IPS-18c (cell line): ENCODE measurements around the gene GPC6.

Experiments
- H3K4me3 ChIP-seq: 2 replicates; pipeline ENCODE4 v1.7.0; 2013; ENCODE audit warnings: low read depth, mild to moderate bottlenecking, low read length, moderate library complexity; ENCODE audit not compliant: insufficient read depth
- H3K9me3 ChIP-seq: one replicate; pipeline ENCODE4 v1.6.1; 2013; ENCODE audit warnings: mild to moderate bottlenecking, low read length, moderate library complexity; ENCODE audit not compliant: control insufficient read depth, insufficient read depth

Gene GPC6

DNA sequence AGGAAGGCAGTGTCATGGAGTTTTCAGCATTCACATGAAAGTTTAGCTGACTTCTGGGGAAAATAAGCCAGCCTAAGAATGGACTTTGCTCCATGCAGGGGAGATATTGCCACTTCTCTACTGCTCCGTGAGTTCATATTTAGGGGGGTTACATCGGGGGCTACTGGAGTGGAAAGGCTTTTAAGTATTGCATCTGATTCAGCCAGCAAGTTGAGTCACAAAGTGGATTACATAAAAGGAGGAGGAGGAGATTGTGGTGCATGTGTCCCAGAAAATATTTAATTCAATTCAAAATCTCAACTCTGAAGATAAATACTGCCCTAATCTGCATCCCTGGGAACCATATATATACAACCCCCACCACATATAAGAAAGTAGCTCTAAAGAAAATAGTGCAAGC lies 635.7 kb downstream of the GPC6 start:
- Histone ChIP-seq H3K4me3 (no peak overlapping the region), H3K9me3 (no peaks in the 10 kb centered on the region)

DNA sequence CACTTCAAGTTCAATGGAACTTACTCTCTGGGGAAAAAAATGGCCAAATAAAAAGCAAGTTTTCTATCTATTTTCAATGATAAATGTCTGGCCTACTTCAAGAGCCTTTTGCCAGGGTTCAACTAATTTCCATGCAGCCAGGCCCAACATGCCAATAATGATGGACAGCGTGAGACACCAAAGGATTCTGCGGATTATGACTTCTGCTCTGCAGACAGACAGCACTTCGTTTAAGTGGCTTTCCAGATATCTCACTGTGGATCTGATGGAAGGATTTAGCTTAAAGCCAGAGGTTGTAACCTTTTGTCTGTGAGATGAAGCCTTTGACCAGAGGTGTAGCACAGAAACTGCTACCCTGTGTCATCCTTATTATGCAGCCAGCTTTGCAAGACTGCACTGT lies 638.6 kb downstream of the GPC6 start:
- H3K9me3 ChIP-seq, result no peaks in the 10 kb centered on the region
- H3K4me3 ChIP-seq, result no peak overlapping the region

DNA sequence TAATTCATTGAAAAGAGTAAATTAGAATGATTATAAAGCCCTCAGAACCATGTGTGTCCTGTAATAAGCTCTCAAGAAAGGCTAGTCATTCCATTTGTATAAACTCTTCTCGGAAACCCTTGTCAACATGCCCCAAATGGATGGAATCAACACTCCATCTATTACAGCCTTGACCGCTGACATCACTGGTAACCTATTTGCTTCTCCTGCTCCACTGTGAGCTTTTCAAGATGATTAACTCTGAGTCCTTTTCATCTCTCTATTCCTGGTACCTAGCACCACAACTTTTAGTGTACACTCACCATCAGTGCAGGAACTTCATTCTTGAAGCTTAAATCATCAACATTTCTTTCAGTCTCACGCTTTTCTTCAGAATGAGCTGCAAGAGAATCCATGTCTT lies 640.9 kb downstream of the GPC6 start:
- Histone ChIP-seq H3K4me3 (no peak overlapping the region), H3K9me3 (no peaks in the 10 kb centered on the region)

DNA sequence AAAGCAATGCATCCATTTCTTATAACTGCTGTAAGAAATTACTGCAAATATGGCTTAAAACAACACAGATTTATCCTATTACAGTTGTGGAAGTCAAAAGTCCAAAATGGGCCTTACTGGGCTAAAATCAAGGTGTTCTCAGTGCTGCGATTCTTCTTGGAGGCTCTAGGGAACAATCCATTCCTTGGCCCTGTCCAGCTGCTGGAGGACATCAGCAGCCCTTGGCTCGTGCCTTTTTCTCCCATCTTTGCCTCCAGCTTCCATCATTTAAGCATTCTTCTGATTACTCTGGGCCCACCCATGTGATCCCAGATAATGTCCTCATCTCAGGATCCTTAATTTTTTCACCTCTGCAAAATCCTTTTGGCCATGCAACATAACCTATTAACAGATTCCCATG lies 645.8 kb downstream of the GPC6 start:
- Histone ChIP-seq H3K9me3 (no peaks in the 10 kb centered on the region), H3K4me3 (no peak overlapping the region)

DNA sequence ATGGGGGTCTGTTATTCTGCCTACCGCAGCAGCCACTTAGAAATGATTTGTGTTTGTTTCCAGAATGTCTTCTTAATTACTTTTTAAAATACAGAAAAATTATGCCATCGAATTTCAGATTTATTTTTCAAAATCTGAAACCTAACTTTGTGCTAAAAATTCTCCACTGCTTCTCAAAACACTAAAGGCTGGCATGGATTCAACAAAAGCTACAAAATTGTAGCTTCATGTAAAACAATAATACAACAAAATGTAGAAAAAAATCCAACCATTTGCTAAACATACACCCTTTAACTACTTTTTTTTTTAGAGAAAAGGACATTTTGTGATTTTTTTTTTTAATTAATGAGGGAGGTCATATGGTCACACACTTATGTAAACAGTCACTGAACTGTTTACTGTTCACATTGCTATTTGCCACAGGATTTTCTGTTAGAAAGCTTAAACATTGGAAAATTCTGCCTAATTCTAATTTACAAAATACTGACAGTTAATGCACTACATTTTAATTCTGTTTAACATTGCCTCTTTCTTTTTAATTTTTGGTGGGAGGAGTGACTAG lies 646.3 kb downstream of the GPC6 start:
- H3K4me3 ChIP-seq, result no peak overlapping the region

DNA sequence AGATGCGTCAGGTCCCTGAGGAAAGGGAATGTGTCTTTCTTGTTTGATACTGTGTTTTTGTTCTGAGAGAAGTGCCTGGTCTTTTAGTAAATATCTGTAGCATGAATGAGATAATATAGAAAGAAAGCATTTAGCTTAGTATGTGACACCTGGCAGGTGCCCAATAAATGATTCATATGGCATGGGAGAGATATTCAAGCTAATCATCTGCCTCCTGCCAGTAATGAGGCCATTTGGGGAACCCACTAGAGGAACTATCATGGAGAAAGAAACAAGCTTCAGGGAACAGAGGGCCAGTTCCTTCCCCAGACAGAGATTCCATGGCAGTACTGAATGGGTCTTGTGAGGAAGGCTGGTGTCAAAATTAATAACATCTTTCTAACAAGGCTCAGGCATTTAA lies 648.9 kb downstream of the GPC6 start:
- Histone ChIP-seq H3K4me3 (no peak overlapping the region), H3K9me3 (no peaks in the 10 kb centered on the region)

More for the DNA sequence above, 646.3 kb downstream of the GPC6 start:
- no peaks in the 10 kb centered on the region for H3K9me3 ChIP-seq

DNA sequence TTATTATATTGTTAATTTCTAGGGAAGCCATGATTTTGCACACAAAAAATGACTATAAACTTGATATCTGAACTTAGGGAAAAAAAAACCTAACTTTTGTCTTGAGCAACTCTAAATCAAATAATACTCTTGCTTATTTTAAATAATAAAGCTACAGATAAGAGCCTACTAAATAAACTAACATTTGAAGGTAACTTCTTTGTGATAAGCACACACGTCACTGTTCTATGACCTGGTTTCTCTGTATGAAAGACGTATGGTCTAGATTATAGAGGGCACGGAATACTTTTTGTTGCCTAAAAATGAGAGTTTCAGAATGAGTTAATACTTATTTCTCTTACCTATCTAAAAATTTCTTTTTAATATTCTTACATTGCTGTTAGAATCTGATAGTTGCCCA lies 649.6 kb downstream of the GPC6 start:
- Histone ChIP-seq H3K9me3 (no peaks in the 10 kb centered on the region), H3K4me3 (no peak overlapping the region)

DNA sequence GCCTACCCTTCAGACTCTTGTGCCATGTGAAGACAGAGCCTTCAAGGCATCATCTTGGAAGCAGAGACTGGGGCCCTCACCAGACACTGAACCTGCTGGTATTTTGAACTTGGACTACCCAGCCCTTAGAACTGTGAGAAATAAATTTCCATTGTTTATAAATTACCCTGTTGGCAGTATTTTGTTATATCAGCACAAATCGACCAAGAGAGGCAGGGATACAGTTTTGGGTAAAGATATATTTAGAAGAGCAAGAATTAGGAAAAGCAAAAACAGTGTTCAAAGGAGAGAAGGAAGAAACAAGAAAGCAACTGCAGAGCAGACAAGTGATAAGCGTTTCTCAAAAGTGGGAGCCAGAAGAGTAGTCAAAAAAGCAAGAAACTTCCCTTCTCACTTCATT lies 652.1 kb downstream of the GPC6 start:
- H3K4me3 ChIP-seq, result no peak overlapping the region
- no peaks in the 10 kb centered on the region for H3K9me3 ChIP-seq

DNA sequence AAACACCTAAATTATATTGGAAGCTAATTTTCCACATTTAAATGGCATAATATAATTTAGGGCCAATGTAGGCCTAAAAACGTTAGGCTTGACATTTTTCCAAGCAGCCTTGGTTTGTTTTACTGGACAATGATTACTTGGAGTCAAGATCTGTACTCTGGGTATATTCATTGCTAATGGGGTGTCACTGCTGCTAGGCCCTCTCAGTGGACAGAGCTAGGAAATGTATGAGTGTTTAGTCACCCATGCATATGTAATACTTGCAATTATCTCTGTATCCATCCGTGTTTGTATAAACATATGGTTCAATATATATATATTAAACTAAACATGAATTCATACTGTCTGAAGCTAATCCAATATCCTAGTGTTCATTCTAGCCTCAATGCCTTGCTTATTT lies 654.8 kb downstream of the GPC6 start:
- no peak overlapping the region for H3K4me3 ChIP-seq
- H3K9me3 ChIP-seq, result no peaks in the 10 kb centered on the region

DNA sequence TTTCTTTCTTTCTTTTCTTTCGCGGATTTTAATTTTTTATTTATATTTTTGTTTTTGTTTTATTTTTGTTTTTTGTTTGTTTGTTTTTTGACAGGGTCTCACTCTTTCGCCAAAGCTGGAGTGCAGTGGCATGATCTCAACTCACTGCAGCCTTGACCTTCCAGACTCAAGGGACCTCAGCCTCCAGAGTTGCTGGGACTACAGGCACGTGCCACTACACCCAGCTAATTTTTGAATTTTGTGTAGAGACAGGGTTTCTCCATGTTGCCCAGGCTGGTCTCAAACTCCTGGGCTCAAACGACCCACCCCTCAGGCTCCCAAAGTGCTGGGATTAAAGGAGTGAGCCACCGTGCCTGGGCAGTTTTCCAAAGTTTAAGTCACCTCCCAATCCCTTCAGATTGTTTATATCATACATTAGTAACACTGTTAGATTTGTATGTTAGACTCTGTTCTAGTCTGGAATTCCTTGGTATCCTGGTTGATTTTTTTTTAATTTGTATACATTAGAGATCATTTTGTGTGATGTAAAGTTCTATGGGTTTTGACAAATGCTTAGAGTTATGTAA lies 655.6 kb downstream of the GPC6 start:
- Histone ChIP-seq H3K9me3 (no peaks in the 10 kb centered on the region), H3K4me3 (no peak overlapping the region)

DNA sequence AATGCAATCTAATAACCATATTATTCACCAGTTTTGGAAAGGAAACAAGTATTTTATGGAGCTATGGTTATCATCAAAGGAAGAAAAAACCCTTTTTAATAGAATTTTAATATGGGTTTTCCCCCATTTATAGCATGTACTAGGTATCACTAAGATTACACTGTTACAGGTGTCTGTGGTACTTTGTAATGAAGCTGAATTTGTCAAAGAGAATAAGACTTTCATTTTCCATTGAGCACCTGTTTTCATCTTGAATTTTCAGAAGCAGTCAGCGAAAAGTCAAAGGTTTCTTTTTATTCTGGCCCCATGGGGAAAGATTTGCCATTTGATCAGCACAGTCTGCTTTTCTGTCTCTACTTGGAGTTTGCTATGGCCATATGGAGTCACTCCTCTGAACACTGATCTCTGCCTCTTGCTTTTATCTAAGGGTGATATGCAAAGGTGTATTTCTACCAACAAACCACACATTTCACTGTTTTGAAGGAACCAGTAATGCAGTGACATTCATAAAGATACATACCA lies 662.9 kb downstream of the GPC6 start:
- Histone ChIP-seq H3K9me3 (no peaks in the 10 kb centered on the region), H3K4me3 (no peak overlapping the region)

DNA sequence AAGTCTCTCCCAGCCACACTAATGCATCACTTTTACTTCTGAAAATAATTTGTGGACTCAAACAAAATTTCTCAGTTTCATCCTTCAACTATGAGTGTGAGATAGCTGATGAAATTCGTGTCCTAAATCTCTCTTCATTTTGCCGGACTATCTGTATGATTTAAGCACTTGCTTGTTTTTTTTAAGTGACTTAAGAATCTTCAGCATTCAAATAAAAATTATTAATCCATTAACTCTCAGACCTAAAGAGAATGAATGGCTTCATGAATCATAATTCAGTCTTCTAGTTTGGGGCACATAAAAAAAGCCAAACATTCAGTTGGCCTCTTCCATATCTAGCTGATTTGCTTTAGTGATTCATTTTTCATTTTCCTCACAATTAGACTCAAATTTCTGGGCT lies 673.4 kb downstream of the GPC6 start:
- Histone ChIP-seq H3K9me3 (no peaks in the 10 kb centered on the region), H3K4me3 (no peak overlapping the region)

DNA sequence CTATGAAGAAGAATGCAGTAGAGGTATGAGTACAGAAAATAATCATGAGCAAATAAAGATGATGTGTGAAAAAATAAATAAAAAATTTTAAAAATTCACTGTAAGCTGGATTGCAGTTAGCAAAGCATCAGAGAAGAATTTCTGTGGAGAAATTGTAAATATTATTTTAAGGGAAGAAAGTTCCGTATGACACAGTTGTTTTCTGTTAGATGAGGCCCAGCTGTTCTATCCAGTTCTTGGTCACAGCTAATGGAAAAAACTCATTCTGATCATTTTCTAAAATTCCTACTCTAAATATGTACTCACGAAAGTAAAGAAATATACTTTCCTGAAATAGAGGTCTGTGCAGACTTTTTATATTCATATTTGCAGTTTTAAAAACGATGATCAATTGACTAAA lies 674.1 kb downstream of the GPC6 start:
- Histone ChIP-seq H3K4me3 (no peak overlapping the region), H3K9me3 (no peaks in the 10 kb centered on the region)

DNA sequence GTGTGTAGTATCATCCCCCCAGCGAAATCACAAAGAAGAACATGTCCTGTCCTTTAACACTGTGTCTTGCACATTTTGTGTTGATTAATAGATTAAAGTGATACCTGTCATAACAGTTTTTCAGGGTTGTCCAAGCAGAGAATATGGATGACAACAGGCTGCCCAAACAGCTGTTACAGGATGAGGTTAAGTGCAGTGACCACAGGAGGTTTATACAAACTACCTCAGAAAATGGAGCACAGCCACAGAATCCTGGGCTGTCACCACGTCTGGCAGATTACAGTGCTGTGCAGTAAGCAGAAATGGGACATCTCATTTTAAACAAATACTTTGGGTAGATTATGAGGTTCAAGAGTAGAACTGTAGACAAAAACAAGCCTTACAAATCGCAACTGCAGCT lies 677.3 kb downstream of the GPC6 start:
- Histone ChIP-seq H3K4me3 (no peak overlapping the region), H3K9me3 (no peaks in the 10 kb centered on the region)

DNA sequence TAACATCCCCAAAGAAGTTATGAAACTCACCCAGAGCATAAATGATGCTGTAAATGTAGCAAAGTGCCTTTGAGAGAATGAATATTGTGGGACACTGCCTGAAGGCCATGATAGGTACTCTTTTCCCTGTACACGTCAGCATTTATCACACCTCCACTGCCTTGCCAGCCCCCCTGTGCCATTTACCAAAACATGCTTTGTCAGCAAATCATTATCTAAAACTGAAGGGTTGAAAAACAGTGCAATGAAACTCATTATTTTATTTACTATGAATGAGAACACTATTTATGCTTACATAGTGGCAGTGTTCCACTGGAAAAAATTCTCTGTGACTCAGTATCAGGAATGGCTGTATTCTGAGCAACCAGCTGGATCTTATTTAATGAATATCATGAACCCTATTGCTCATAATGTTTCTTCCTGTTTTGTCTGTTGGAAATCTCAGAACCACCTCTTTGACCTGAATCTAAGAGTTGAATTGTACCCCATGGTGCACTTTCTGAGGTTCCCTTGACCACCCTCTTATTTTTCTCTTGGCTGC lies 688.7 kb downstream of the GPC6 start:
- no peaks in the 10 kb centered on the region for H3K9me3 ChIP-seq
- no peak overlapping the region for H3K4me3 ChIP-seq

DNA sequence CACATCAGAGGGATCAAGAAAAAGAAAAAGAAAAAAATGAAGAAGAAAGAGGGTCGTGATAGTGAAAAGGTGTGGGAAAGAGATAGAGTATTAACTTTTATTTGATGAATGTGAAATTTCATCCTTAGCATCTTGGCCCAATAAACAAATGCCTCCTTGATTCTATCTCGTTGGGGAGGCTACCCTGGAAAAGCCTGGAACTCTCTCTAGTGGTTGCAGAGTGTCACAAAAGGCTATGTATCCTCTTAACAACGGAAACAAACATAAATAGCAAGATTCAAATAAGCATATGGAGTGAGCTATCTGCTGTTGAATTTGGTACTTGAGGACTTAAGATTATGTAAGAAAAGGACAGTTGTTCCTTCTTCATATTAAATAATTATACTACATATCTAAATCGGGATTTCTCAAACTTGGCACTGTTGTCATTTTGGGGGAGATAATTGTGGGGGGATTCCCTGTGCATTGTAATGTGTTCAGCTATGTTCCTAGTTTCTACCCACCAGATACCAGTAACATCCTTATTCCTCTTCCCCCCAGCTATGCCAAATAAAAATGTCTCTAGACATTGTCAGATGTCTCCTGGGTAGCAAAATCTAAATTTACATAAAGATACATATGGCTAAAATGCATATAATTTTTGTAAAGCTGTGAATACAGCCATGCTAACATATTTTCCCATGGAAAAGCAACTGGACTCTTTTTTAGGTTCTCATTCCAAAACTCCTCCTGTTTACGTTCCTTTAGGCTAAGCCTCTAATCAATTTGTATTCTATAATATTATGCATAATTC lies 695.7 kb downstream of the GPC6 start:
- Histone ChIP-seq H3K9me3 (no peaks in the 10 kb centered on the region), H3K4me3 (no peak overlapping the region)

DNA sequence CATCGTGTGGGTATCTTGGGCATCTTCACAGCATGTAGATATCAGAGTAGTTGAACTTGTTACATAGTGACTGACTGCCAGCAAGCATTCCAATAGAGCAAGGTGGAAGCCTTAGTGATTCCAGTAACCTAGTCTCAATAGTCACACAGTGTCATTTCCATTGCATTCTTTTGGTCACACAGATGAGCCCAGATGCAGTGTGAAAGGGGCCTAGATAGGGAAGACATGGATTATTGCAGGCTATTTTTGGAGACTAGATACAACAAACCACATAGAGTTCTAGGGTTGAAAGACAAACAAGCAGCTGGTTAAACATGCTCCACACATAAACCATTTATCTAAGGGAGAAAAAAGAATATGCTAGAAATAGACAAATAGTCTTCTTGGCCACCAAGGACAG lies 699.4 kb downstream of the GPC6 start:
- H3K9me3 ChIP-seq, result no peaks in the 10 kb centered on the region
- no peak overlapping the region for H3K4me3 ChIP-seq

DNA sequence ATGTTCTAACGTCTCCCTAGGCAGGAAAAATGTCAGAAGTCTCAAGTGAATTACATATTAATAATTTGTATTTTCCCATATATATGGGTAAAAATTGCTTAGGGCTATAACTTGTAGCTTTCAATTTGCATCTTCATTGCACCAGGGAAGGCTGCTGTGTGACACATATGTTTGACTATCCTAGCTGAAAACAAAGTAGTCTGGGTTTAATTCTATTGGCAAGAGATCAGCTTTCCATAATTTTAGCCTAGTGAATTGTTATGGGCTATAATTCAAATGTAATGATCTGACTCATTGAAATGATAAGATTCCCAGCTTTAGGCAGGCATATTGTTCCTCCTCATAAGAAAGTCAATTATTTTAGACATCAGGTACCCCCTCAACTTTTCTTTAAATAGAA lies 699.8 kb downstream of the GPC6 start:
- Histone ChIP-seq H3K4me3 (no peak overlapping the region), H3K9me3 (no peaks in the 10 kb centered on the region)
